GM20431 (cell line): ENCODE data around the gene NLRC3.

Source experiments
- in situ Hi-C: fragments of 300-500 bp; cut with MseI, MboI; formaldehyde crosslinking; loops from one replicate; pipeline ENCODE4 v1.15.0; 2020; ENCODE audit warnings: low sequenced_read_pairs; ENCODE audit not compliant: unreplicated experiment

The NLRC3 gene

DNA sequence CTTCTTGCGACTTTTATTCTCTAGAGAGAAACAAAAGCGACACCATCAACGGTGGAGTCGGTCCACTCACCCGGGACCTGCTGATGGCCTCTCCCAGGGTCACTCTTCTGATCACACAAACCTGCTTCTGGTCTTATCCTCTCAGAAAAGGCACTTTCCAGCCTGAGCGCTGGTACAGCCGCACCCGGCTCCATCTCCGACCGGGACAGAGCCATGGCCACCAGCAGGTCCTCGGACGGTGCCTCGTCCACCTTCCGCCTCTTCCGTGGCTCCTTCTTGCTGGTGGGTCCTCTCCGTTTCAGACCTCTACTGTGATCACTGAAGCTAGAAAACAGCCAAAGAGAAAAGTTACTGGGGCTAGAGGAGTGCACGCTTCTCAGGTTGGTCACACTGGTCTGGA, 20.5 kb upstream of the NLRC3 start:
- in situ Hi-C loops, result no loop called here

- in situ Hi-C loops, result no loop called here
Measured at GRCh38 chr16:3597226-3597625, 20.0 kb upstream of the NLRC3 start.

- in situ Hi-C loops, result no loop called here
Measured at GRCh38 chr16:3596101-3596861, 19.1 kb upstream of the NLRC3 start.

GRCh38 chr16:3595521-3596021, 18.4 kb upstream of the NLRC3 start:
- in situ Hi-C loops, result no loop called here

DNA sequence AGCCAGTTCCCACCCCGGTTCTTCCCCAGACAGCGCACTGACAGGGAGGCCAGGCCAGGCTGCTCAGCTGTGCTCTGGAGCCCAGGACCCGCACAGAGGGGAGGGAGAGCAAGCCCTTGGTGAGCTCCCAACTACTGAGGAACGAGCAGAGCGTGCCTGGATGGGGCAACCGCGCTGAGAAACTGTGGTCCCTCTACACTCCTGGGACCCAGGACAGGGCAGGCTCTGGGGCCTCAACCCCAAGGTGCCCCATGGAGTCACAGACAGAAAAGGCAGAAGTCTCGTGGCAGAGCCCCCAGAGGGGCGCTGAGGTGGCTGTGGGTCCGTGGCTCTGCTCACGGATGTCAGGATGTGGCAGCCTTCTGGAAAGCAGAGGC, 17.9 kb upstream of the NLRC3 start:
- in situ Hi-C loops, result no loop called here

DNA sequence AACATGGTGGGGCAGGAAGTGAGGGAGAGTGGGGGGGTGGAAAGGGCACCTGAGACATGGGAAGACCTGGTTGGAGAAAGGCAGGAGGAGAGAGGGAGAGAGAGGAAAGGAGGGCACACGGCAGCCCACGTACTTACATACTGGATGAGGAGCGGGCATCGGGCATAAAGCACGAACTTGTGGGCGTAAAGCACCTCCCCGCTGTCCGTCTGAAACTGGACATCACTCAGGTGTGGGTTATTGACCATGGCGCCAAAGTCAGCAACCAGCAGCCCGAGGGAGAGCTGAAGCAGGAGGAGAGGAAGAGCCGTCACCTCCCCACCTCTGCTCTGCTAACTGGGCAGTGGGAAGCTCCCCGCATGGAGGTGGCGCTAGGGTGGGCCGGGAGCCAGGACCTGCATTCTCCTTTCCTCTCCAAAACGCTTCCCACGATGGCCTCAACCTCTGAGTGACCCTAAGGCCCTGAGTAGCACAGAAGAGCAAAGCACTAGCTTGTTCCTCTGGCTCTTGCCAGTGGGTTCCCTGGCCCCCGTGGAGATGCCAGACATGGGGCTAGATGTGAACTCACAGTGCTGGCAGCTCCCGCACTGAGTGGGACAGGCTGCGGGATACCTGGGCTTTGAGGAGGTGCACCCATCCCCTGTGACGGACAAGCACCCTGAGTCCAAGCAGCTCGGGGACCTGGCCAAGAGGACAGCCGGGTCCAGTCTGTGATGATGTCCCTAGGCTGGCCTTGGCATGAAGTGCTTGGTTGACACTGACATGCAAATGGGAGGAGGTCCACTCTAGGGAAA, 17.3 kb upstream of the NLRC3 start:
- in situ Hi-C loops, result no loop called here

GRCh38 chr16:3592559-3592958, 15.4 kb upstream of the NLRC3 start:
- in situ Hi-C loops, result no loop called here

DNA sequence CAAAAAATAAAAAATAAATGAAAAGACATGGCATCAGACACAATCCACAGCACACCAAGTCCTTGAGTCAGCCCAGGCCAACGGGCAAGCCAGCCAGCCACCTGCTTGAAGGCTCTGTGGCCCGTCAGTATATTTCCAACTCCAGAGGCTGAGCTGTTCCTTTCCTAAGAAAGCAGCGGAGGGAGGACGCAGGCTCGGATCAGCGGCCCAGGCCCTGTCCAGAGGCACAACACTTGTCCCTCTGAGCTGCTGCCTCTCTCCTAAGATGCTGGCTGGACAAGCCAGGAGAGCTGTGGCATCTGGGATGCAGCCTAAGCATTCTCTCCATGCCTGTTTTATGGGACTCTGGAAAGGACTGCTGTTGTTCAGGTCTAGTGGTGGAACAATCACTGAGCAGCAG, 14.8 kb upstream of the NLRC3 start:
- in situ Hi-C loops, result no loop called here

DNA sequence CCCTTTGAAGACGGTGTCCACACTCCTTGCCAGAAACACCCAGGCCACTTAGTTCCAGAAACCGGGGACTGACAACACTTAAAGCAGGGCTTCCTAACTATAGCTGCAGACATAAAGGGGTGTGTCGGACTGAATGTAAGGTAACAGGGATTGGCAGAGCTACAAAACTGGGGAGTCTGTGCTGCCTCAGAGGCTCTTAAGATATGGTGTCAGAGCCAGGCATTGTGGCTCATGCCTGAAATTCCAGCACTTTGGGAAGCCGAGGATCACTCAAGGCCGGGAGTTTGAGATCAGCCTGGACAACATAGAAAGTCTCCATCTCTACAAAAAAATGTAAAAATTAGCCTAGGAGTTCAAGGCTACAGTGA, 14.2 kb upstream of the NLRC3 start:
- in situ Hi-C loops, result no loop called here

DNA sequence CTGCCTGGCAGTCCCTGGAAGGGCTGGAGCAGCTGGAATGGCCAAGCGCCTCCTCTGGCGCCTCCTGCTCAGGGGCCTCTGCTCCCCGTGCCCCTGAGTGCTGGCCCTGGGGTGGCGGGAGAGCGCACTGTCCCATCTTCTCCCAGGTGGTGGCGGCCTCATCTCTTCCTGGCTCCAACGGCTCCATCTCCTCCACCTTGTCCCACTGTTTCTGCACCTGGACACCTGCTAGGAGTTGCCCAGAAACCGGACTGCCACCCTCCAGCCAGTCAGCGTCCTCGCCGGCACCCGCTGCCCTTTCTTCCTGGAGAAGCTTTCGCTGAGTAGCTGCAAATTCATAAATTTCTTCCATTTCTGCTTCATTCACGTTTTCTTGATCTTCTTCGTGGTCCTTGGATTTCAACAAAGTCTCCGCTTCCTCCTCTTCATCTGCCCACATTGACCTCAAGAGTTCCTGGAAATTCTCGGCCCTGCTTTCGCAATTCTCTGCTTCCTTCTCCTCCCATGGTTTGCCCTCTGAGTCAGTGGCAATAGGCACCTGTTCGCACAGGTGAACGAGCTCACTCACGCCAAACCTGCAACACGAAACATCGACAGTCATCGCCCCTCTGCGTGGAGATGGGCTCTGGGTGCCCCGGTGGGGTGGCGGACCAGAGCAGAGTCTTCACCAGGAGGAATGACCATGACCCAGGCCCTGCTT, 13.7 kb upstream of the NLRC3 start:
- in situ Hi-C loops, result no loop called here

- in situ Hi-C loops, result no loop called here
Measured at GRCh38 chr16:3589991-3590701, 12.9 kb upstream of the NLRC3 start.

- in situ Hi-C loops, result no loop called here
Measured at GRCh38 chr16:3589441-3589921, 12.3 kb upstream of the NLRC3 start.

- in situ Hi-C loops, result no loop called here
Measured at GRCh38 chr16:3589001-3589400, 11.8 kb upstream of the NLRC3 start.

DNA sequence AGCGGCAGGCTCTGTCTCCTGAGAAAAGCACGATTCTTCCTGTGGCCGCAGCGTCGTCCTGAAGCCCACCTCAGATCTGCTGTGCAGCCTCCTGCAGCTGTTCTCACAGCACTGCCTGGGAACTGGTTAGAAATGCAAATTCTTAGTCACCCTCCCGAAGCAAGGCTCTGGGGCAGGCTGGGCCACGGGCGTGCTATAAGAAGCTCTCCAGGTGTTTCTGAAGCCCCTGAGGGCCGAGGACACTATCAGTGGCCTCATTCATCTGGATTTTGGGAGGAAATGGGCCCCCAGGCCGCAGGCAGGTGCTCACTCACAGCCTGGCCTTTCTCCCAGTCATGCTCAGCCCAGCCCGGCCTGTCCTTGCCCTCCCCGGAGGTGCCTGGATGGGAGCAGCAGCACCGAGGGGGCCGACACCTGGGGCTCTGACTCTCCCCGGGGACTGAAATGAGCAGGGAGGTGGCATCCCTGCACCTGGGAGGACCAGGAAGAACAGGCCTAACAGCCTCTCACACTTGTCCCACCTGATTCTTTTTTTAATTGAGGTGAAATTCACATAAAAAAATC, 10.4 kb upstream of the NLRC3 start:
- in situ Hi-C loops, result no loop called here

GRCh38 chr16:3584412-3584811, 7.2 kb upstream of the NLRC3 start:
- in situ Hi-C loops, result no loop called here

DNA sequence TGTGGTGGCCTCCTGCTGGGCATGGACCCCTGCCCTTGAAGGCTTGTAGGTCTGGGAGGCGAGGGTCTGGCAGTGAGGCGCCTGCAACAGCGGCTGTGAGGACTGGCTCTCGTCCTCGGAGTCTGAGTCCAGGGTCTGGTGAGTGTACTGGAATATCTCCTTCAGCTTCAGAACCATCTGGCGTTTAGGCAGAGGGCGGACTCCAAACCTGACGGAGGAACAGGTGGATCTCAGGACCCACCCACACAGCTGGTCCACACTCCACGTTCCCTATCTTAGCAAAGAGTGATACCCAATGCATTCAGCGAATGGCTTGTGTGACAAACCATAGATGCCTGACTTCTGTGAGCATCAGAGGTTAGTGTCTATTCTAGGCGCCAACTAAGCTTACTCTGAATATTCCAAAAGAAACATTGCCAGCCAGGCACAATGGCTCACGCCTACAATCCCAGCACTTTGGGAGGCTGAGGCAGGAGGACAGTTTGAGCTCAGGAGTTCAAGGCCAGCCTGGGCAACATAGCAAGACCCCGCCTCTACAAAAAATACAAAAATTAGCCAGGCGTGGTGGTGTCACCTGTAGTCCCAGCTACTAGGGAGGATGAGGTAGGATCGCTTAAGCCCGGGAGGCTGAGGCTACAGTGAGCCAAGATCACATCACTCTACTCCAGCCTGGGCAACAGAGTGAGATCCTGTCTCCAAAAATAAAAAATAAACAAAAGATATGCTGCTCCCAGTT, 6.3 kb upstream of the NLRC3 start:
- in situ Hi-C loops, result no loop called here

DNA sequence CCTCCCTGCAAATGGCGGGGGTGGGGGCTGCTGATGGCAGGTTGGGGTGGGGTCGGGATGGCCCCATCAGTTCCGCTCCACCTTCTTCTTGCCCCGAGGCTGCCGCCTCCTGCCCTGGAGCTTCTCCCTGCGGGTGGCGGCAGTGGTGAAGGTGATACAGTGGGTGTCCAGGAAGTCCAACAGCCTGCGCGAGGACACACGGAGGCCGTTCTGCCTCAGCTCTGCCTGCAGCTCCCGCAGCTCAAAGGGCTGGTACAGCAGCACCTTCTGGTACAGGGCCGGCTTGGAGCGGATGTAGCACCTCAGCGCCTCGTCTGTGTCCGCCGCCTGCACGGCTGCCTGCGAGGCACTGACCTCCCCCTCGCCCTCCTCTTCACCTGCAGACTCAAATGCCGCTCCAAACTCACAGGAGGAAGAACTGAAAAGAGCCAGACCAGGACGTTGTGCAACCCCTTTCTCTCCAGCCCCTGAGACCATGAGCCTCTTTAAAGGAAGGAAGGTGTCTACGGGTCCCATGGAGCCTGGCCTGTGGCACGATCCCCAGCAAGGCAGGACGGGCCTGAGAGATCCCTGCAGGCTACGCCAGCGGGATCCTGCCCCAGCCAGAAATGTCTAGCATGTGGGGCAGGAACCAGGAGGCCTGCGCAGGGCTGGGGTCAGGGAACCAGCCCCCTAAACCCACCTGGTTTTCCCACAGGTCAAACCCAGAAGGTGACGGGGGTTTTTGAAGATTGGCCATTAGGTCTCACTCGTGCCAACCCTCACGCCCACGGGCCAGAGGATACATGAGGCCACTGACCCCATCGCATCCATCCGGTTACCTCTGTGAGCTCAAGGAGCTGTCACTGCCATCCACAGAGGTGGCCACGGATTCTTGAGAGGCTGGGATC, 5.3 kb upstream of the NLRC3 start:
- in situ Hi-C loops, result no loop called here

- in situ Hi-C loops, result no loop called here
Measured at GRCh38 chr16:3581392-3581791, 4.2 kb upstream of the NLRC3 start.
